MCF 10A (cell line): ENCODE results near the gene REST. TPM values are rescaled to one million over a fixed set of nuclear protein-coding genes. Genes with fewer than 3 reads are reported as not detected.
A peak's percentile ranks its signal among the peaks of the same experiment; 100 is the strongest.

Experiments used
- BruUV-seq: library from RNA; stranded (reverse); fragments of 400-500 nt; replicated peaks from 2 replicates; lab custom pipeline; 2021; lab: Mats Ljungman, UMichigan
- CTCF ChIA-PET: fragments of 300-600 bp; sonication (Branson Sonifier 250); formaldehyde crosslinking; extraction: SDS; loops from one replicate; lab custom pipeline; 2021; ENCODE audit warnings: antibody characterized with exemption, inconsistent platforms; lab: Yijun Ruan, JAX
- POLR2A ChIA-PET: fragments of 300-600, 350-650 bp; sonication (Branson Sonifier 250); formaldehyde crosslinking; extraction: SDS; loops from one replicate; lab custom pipeline; 2020; ENCODE audit warnings: antibody characterized with exemption, inconsistent platforms; lab: Yijun Ruan, JAX
- DNase-seq: peaks from one replicate; pipeline ENCODE4 v3.0.0-alpha.2; 2018; ENCODE audit not compliant: unreplicated experiment
- H3K27ac Mint-ChIP-seq: one replicate; pipeline ENCODE4 v1.8.0; 2022; ENCODE audit warnings: mild to moderate bottlenecking, low read depth, mixed read lengths; ENCODE audit not compliant: unreplicated experiment
- H3K27me3 Mint-ChIP-seq: one replicate; pipeline ENCODE4 v1.8.0; 2022; ENCODE audit warnings: mixed read lengths; ENCODE audit not compliant: insufficient read depth, unreplicated experiment
- H3K36me3 Mint-ChIP-seq: one replicate; pipeline ENCODE4 v1.8.0; 2022; ENCODE audit warnings: mild to moderate bottlenecking, moderate library complexity, mixed read lengths; ENCODE audit not compliant: insufficient read depth, unreplicated experiment
- H3K4me1 Mint-ChIP-seq: one replicate; pipeline ENCODE4 v1.8.0; 2022; ENCODE audit warnings: mixed read lengths; ENCODE audit not compliant: insufficient read depth, unreplicated experiment
- H3K4me3 Mint-ChIP-seq: one replicate; pipeline ENCODE4 v1.8.0; 2022; ENCODE audit warnings: mild to moderate bottlenecking, moderate library complexity, mixed read lengths; ENCODE audit not compliant: unreplicated experiment
- H3K9me3 Mint-ChIP-seq: one replicate; pipeline ENCODE4 v1.8.0; 2022; ENCODE audit warnings: mixed read lengths; ENCODE audit not compliant: unreplicated experiment
- CTCF ChIP-seq: fragments of 200-600 bp; IDR thresholded peaks from one replicate; pipeline ENCODE4 v1.8.0; 2022; ENCODE audit warnings: antibody characterized with exemption, mild to moderate bottlenecking; ENCODE audit not compliant: unreplicated experiment
- intact Hi-C: fragments of 100-400 bp; cut with micrococcal nuclease; formaldehyde crosslinking; loops from 2 replicates; pipeline ENCODE4 v1.14.1; 2022
- total RNA-seq: library from RNA; stranded (reverse); gene quantifications from 2 replicates; pipeline ENCODE4 v1.2.3, GENCODE V29; 2022

Gene REST
- total RNA-seq, 1 experiment from 2014 or later: 50.5 TPM

DNA sequence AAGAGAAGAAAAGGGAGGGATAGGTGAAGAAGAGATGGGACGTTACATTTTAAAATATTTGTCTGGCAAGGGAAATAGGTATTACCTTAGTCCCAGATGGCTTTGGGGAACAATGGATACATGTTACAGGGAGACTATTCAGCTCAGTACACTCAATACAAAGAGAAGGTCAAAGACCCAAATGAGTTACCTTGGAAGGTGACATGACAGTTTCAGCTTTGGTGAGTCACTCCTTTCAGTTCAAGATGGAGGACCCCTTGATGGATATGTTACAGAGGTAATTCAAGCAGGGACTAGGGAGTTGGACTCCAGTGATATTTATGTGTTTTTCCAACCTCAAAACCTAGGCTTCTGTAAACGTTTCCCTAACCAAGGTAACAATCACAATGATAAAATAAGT, 64.7 kb downstream of the REST start:
- peaks cover 81% of the 10 kb centered on the region for H3K36me3 Mint-ChIP-seq
- BruUV-seq: no TSS peak
- no peaks in the 10 kb centered on the region for H3K27me3 Mint-ChIP-seq
- DNase-seq: no peak
- intact Hi-C loops: no loop called here
- H3K27ac Mint-ChIP-seq: no peak overlapping the region
- ChIA-PET CTCF (no interaction called here), POLR2A (no interaction called here)
- peaks cover 6% of the 10 kb centered on the region for H3K4me1 Mint-ChIP-seq
- H3K4me3 Mint-ChIP-seq: no peak overlapping the region
- TF ChIP-seq CTCF: no peak
- H3K9me3 Mint-ChIP-seq: no peaks in the 10 kb centered on the region

DNA sequence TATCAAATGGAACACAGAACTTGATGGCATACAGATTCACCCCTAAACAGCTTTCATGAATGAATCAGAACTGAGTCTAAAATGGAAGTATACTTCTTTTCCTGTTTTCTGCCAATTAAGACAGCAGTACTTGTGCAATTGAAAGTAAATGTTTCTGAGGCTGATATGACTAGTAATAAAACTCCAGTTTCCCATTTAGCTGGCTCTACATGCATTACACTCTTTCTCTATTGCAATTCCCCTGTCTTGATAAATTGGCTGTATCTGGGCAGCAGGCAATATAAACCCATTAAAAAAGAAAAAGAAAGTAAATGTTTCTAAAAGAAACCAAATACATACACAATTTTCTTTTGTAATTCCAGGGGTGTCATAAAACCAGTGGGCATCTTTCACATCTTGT, 65.1 kb downstream of the REST start:
- ChIA-PET CTCF (no interaction called here), POLR2A (no interaction called here)
- intact Hi-C loops: no loop called here
- TF ChIP-seq CTCF: no peak
- Mint-ChIP-seq H3K9me3 (no peaks in the 10 kb centered on the region), H3K4me3 (no peak overlapping the region), H3K27ac (no peak overlapping the region), H3K27me3 (no peaks in the 10 kb centered on the region), H3K4me1 (peaks cover 6% of the 10 kb centered on the region), H3K36me3 (peaks cover 81% of the 10 kb centered on the region)
- no TSS peak for BruUV-seq
- DNase-seq: no peak

- no peaks in the 10 kb centered on the region for H3K27me3 Mint-ChIP-seq
- no peak overlapping the region for H3K4me3 Mint-ChIP-seq
- no peak for DNase-seq
- no peak for TF ChIP-seq CTCF
- H3K4me1 Mint-ChIP-seq: peaks cover 6% of the 10 kb centered on the region
- POLR2A ChIA-PET: interaction anchor here (1.4 kb wide), 1 partner anchor 64 kb away, joined by 4 read pairs; no protein-coding TSS in a partner anchor
- intact Hi-C loops: no loop called here
- BruUV-seq: no TSS peak
- H3K27ac Mint-ChIP-seq: no peak overlapping the region
- no peaks in the 10 kb centered on the region for H3K9me3 Mint-ChIP-seq
- peaks cover 78% of the 10 kb centered on the region for H3K36me3 Mint-ChIP-seq
- CTCF ChIA-PET: interaction anchor here (0.7 to 1.8 kb wide), 3 partner anchors 10 to 32 kb away, joined by 3 to 7 read pairs (median 5); no protein-coding TSS in a partner anchor
These were observed 65.6 kb downstream of the REST start for GRCh38 chr4:56973336-56973735.

DNA sequence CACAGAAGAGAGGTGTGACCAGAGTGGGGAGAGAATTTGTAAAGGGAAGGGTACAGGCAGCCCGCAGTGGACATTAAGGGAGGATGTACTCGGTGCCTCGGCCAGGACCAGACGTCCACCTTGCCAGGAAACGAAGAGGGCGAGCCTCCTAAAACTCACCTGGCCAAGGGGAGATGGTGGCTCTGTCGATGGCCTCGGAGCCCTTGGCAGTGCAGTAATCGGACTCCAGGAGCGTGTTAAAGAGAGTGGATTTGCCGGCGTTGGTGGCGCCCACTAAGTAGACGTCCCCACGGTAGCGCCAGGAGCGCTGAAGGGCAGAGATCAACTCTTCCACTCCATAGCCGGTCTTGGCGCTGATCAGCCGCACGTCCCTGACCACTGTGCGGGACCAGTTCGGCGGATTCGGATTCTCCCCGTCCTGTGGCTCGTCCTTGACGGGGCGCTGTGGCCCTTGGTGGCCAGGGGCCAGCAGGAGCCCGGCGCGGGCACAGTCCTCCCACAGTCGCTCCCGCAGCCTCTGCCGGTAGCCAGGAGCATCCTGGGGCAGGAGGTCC, 68.7 kb downstream of the REST start:
- no peaks in the 10 kb centered on the region for H3K27me3 Mint-ChIP-seq
- ChIA-PET POLR2A (interaction anchor here (0.9 to 6.0 kb wide), 14 partner anchors 10 to 541 kb away, joined by 3 to 165 read pairs (median 14); partner anchors contain the start of genes PAICS, PPAT, REST and SRP72), CTCF (interaction anchor here (0.6 to 1.3 kb wide), 4 partner anchors 10 to 99 kb away, joined by 3 to 5 read pairs (median 4); no protein-coding TSS in a partner anchor)
- H3K36me3 Mint-ChIP-seq: peaks cover 63% of the 10 kb centered on the region
- BruUV-seq: no TSS peak
- H3K4me3 Mint-ChIP-seq: peak overlapping the region; percentile 97
- H3K4me1 Mint-ChIP-seq: peaks cover 7% of the 10 kb centered on the region
- intact Hi-C loops: loop anchor here (2.0 kb wide), 1 partner anchor 68 kb away; no protein-coding TSS in a partner anchor
- peak; percentile 18 for DNase-seq
- H3K27ac Mint-ChIP-seq: peak overlapping the region; percentile 73
- TF ChIP-seq CTCF: no peak
- no peaks in the 10 kb centered on the region for H3K9me3 Mint-ChIP-seq
